NCI-H2196 treated with DMSO at 0.1 percent for 48 hours (cell line): ENCODE measurements around the gene SLC29A1.

Experiments used
- DNase-seq: peaks from one replicate; lab custom pipeline; 2025; ENCODE audit not compliant: unreplicated experiment; lab: John Stamatoyannopoulos, UW

The SLC29A1 gene

GRCh38 chr6:44265007-44265721 lies 41.8 kb downstream of the SLC29A1 start, which contains the start of gene NFKBIE:
Gene NFKBIE (minus strand): TSS chr6:44265551. CDS start chr6:44265346, 205 bp downstream.
- peak; percentile 75 for DNase-seq

GRCh38 chr6:44265722-44266233 lies 42.4 kb downstream of the SLC29A1 start:
- no peak for DNase-seq

GRCh38 chr6:44266347-44266746 lies 43.0 kb downstream of the SLC29A1 start:
- no peak for DNase-seq

DNA sequence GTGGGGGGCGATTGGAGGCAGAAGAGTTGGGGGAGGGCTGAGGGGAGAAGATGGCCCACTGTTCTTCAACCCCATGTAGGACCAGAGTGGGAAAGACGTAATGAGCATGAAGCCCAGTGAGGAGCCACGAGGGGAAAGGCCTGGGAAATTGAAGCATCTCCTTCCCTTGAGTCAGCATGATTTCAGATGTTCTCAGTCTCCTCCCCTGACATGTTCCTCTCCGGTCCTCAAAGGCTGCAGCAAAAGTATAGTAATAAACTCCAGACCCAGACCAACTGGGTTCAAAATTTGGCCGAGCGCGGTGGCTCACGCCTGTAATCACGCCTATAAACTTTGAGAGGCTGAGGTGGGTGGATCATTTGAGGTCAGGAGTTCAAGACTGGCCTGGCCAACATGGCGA lies 43.9 kb downstream of the SLC29A1 start:
- DNase-seq: no peak

GRCh38 chr6:44268095-44268628 lies 44.8 kb downstream of the SLC29A1 start:
- peak; percentile 54 for DNase-seq

GRCh38 chr6:44269178-44269920 lies 46.0 kb downstream of the SLC29A1 start:
- no peak for DNase-seq

GRCh38 chr6:44269921-44270525 lies 46.6 kb downstream of the SLC29A1 start, which contains the start of gene TMEM151B:
Gene TMEM151B (plus strand): TSS chr6:44270450. CDS start chr6:44270743, 293 bp downstream.
- DNase-seq: no peak

DNA sequence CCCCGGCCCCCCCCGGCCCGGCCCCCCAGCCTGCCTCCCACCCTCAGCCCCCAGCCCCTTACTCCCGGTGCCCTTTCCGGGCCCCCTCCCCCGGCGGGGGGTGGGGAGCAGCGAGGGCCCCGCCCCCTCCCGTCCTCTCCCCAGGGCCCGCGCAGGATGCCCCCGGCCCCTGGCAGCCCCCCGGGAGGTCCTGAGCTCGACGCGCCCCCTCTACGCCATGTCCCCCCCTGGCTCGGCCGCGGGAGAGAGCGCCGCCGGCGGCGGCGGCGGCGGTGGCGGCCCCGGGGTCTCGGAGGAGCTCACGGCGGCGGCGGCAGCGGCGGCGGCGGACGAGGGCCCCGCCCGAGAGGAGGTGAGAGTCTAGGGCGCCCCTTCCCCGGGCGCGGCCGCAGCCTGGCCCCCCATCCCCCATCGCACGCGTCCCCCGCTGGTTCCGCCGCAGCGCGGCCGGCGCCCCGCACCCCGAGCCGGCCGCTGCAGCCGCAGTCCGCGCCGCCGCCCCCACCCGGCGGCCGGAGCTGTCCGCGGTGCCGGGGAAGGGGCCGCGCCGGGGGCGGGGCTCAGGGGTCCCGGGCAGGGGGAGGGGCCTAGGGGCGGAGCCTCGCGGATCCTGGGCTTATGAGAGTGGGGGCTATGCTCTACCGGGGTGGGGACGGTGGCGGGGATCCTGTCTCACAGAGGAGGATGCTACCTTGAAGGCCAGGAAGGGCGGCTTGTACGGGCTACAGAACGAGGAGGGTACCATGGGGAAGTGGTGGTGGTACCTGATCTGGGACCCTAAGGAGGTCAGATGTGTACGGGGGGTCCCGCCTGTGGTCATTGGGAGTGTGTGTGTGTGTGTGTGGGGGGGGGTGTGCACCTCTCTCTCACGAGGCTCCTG lies 47.4 kb downstream of the SLC29A1 start:
- DNase-seq: no peak

GRCh38 chr6:44271406-44271723 lies 48.0 kb downstream of the SLC29A1 start:
- no peak for DNase-seq

- DNase-seq: no peak
Measured at GRCh38 chr6:44271914-44272313, 48.5 kb downstream of the SLC29A1 start.

DNA sequence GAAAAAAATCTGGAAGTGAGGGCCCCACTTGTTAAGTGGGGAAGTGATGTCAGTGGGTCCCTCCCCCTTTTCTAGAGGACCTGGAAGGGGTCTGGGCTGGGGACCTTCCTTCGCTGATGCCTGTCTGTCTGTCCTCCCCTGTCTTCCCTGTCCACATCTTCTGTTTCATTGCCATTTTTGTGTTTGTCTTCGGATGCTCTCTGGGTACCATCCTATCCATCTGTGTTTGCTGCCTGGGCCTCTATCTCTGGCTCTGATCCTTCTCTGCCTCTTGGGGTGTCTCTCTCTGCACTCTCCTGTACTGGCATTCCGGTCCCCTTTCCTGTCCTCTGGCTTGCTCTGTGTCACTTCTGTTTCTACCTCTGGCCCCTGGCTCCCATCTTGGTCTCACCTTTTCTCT lies 49.1 kb downstream of the SLC29A1 start:
- DNase-seq: no peak

- DNase-seq: no peak
Measured at GRCh38 chr6:44272999-44273566, 49.7 kb downstream of the SLC29A1 start.

- no peak for DNase-seq
Measured at GRCh38 chr6:44273617-44274016, 50.2 kb downstream of the SLC29A1 start.

DNA sequence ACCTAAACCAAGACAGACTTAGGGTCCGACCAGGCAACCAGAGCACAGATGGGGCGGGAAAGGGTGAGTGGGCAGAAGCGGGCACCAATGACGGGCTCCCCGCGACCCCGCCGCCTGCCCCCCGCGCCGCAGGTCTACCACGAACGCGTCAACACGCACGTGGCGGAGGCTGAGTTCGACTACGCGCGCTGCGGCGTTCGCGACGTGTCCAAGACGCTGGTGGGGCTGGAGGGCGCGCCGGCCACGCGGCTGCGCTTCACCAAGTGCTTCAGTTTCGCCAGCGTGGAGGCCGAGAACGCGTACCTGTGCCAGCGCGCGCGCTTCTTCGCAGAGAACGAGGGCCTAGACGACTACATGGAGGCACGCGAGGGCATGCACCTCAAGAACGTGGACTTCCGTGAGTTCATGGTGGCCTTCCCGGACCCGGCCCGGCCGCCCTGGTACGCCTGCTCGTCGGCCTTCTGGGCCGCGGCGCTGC lies 51.9 kb downstream of the SLC29A1 start:
- DNase-seq: no peak

GRCh38 chr6:44275749-44276648 lies 52.6 kb downstream of the SLC29A1 start:
- no peak for DNase-seq

DNA sequence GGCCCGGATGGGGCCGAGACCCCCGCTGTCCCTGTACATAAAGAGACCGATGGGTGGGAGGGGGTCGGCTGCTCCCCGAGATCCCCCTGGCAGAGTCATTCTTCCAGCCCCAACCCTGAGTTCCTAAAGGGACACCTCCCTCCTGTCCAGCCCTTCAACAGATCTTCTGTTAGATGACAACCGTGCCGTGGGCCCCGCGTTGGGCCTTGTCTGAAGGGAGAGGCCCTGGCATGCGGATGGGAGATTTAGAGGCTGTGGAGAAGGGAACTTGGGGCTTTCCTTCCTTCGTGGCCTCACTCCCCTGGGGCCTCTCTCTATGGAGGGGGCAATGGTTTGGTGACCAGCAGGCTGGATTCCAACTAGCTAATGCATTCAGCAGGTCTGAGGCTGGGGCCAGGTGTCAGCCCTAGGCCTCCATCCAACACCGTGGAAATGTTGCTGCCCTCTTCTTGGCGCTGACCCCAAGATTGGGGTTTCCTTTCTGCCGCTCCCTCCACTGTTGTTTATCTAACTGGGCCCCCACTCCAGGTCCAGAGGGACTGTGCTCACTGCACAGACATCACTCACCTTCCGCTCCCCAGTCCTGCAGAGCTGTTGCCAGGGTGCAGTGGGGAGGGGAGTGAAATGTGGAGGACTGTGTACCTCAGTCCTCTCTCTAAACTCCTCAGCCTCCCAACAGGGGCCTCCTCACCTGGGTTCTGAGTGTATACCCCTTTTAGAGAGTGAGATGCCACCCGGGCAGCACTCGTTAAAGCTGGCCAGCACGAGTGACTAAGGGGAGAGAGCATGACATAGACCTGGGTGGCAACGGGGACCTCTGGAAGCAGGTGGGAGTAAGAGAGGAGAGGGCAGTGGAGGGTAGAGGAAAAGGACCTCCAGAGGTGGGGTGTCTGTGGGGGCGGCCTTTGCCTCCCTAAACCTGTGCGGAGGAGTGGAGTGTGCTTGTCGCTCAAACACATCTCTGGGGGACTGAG lies 53.6 kb downstream of the SLC29A1 start:
- DNase-seq: no peak

DNA sequence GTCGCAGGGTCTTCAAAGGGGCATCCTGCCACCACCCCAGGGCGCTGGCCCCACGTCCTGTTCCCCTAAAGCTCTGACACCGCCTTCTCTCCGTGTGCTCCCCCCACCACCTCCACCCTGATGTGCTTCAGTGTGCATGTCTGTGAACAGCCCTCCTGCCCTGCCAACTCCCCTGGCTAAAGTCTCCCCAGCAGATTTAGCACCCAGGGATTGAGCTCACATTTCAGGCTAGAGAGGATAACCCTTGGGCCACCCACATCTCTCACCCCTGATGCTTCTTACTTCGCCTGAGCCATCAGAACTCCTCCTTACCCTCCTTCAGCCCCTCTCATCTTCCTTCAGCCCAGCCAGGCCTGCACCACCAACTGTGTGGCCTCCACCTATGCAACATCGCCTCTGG lies 54.4 kb downstream of the SLC29A1 start:
- no peak for DNase-seq

DNA sequence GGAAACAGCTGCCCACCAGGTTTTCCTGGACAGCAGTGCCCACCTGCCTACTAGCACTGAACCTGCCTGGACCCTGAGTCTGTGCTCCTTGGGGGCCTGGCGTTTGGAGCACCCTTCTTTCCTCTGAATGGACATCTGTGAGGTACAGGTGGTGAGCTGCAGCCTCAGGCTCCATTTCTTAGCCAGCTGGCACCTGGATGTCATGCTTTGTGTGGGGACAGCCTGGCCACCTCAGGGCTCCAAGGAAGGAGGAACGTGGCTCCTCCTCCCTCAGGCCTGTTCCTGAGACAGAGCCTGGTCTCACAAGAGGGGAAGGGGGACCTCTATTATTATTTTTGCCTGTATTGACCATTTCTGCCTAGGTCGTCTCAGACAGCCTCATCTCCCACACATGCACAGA lies 54.9 kb downstream of the SLC29A1 start:
- DNase-seq: no peak
